Measurements from ENCODE around the gene ASIC1. TPM values are rescaled to one million over a fixed set of nuclear protein-coding genes. Genes with fewer than 3 reads are reported as not detected.
"Not testable (repeated sequence)": the region's sequence is repeated elsewhere in the genome, so short reads cannot be mapped to it uniquely, and the experiment has no call there.

The ASIC1 gene
- total and polyA plus RNA-seq, 2 donors = 2.7 to 5.4 TPM

GRCh38 chr12:50025187-50026059 lies 32.0 kb upstream of the ASIC1 start, which contains the start of gene RACGAP1:
Gene RACGAP1, minus strand, starts transcription at chr12:50025494. Its CDS starts 8,779 bp downstream, at chr12:50016715.
- Histone ChIP-seq H3K27ac (ENCODE audit: low read depth) (no peak within 1 kb of the TSS), H3K4me3 (ENCODE audit: low read depth, low read length) (peak within 1 kb of the TSS; percentile 68), H3K4me1 (ENCODE audit: insufficient read depth) (no peaks in the 10 kb centered on the region), H3K36me3 (ENCODE audit: insufficient read depth) (no peaks in the 10 kb centered on the region)
- WGBS = 5% methylated on average over 47 of the region's 47 CpGs
- peak; percentile 98 for DNase-seq (ENCODE audit: extremely low spot score)

DNA sequence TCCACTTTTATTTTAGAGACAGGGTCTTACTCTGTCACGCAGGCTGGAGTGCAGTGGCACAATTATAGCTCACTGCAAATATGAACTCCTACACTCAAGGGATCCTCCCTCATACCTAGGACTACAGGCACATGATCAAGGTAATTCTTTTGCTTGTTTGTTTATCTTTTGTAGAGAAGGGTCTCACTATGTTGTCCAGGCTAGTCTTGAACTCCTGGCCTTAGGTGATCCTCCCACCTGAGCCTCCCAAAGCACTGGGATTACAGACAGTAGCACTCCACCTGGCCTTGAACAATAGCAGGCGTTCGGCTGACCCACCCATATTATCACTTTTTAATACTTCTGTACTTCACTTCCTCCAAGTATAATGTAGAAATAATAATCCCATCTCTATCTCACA lies 30.7 kb upstream of the ASIC1 start:
- H3K27ac ChIP-seq (ENCODE audit: low read depth) = no peak overlapping the region
- DNase-seq (ENCODE audit: extremely low spot score) = no peak
- no peaks in the 10 kb centered on the region for H3K4me1 ChIP-seq (ENCODE audit: insufficient read depth)
- H3K4me3 ChIP-seq (ENCODE audit: low read depth, low read length) = no peak overlapping the region
- H3K36me3 ChIP-seq (ENCODE audit: insufficient read depth) = no peaks in the 10 kb centered on the region
- WGBS = 93% methylated on average over 3 of the region's 3 CpGs

DNA sequence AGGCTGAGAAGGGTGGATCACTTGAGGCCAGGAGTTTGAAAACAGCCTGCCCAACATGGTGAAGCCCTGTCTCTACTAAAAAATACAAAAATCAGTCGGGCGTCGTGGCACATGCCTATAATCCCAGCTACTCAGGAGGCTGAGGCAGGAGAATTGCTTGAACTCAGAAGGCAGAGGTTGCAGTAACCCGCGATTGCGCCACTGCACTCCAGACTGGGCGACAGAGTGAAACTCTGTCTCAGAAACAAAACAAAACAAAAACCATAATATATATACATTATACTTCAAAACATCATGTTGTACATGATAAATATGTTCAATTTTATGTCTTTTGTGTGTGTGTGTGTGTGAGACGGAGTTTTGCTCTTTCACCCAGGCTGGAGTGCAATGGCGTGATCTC lies 26.9 kb upstream of the ASIC1 start:
- WGBS = 89% methylated on average over 9 of the region's 9 CpGs
- H3K27ac ChIP-seq (ENCODE audit: low read depth); H3K4me1 ChIP-seq (ENCODE audit: insufficient read depth); H3K36me3 ChIP-seq (ENCODE audit: insufficient read depth); DNase-seq (ENCODE audit: extremely low spot score); H3K4me3 ChIP-seq (ENCODE audit: low read depth, low read length): not testable (repeated sequence)

GRCh38 chr12:50032515-50032853 lies 24.9 kb upstream of the ASIC1 start:
- Histone ChIP-seq H3K36me3 (ENCODE audit: insufficient read depth) (no peaks in the 10 kb centered on the region), H3K27ac (ENCODE audit: low read depth) (no peak overlapping the region), H3K4me3 (ENCODE audit: low read depth, low read length) (no peak overlapping the region), H3K4me1 (ENCODE audit: insufficient read depth) (no peaks in the 10 kb centered on the region)
- 19% methylated on average over 21 of the region's 21 CpGs for WGBS
- DNase-seq (ENCODE audit: extremely low spot score) = no peak

GRCh38 chr12:50032854-50033581 lies 24.4 kb upstream of the ASIC1 start:
- Histone ChIP-seq H3K4me3 (ENCODE audit: low read depth, low read length) (no peak overlapping the region), H3K27ac (ENCODE audit: low read depth) (no peak overlapping the region)
- DNase-seq (ENCODE audit: extremely low spot score) = no peak

GRCh38 chr12:50038336-50038735 lies 19.1 kb upstream of the ASIC1 start:
- DNase-seq (ENCODE audit: extremely low spot score) = no peak
- Histone ChIP-seq H3K27ac (ENCODE audit: low read depth) (no peak overlapping the region), H3K36me3 (ENCODE audit: insufficient read depth) (no peaks in the 10 kb centered on the region), H3K4me3 (ENCODE audit: low read depth, low read length) (no peak overlapping the region), H3K4me1 (ENCODE audit: insufficient read depth) (no peaks in the 10 kb centered on the region)
- WGBS = 91% methylated on average over 4 of the region's 4 CpGs

More at GRCh38 chr12:50032854-50033581, 24.4 kb upstream of the ASIC1 start:
- Histone ChIP-seq H3K36me3 (ENCODE audit: insufficient read depth) (no peaks in the 10 kb centered on the region), H3K4me1 (ENCODE audit: insufficient read depth) (no peaks in the 10 kb centered on the region)
- 12% methylated on average over 37 of the region's 37 CpGs for WGBS

- Histone ChIP-seq H3K4me1 (ENCODE audit: insufficient read depth) (no peaks in the 10 kb centered on the region), H3K36me3 (ENCODE audit: insufficient read depth) (no peaks in the 10 kb centered on the region), H3K27ac (ENCODE audit: low read depth) (no peak overlapping the region), H3K4me3 (ENCODE audit: low read depth, low read length) (no peak overlapping the region)
- DNase-seq (ENCODE audit: extremely low spot score) = no peak
- WGBS = 46% methylated on average over 9 of the region's 9 CpGs
Observed at GRCh38 chr12:50039151-50039835, 18.1 kb upstream of the ASIC1 start.

DNA sequence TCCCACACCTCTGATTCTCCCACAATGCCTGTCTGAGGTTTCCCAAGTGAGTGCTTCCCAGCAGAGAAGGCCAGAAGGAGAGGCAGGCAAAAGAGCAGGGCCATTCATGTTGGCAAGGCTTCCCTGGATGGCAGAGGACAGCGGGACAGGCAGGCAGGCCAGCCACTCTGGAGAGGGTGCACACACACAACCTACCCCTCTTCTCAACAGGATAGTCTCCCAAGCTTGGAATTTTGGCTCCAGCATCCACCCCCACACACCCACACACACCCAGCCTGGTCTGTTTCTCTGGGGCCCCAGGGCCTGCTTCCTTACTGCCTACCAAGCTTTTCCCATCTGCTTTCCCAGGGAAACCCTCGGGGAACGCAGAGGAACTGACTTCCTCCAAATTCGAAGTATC lies 16.7 kb upstream of the ASIC1 start:
- no peaks in the 10 kb centered on the region for H3K4me1 ChIP-seq (ENCODE audit: insufficient read depth)
- H3K4me3 ChIP-seq (ENCODE audit: low read depth, low read length) = no peak overlapping the region
- no peak overlapping the region for H3K27ac ChIP-seq (ENCODE audit: low read depth)
- 67% methylated on average over 4 of the region's 4 CpGs for WGBS
- DNase-seq (ENCODE audit: extremely low spot score) = no peak
- no peaks in the 10 kb centered on the region for H3K36me3 ChIP-seq (ENCODE audit: insufficient read depth)

DNA sequence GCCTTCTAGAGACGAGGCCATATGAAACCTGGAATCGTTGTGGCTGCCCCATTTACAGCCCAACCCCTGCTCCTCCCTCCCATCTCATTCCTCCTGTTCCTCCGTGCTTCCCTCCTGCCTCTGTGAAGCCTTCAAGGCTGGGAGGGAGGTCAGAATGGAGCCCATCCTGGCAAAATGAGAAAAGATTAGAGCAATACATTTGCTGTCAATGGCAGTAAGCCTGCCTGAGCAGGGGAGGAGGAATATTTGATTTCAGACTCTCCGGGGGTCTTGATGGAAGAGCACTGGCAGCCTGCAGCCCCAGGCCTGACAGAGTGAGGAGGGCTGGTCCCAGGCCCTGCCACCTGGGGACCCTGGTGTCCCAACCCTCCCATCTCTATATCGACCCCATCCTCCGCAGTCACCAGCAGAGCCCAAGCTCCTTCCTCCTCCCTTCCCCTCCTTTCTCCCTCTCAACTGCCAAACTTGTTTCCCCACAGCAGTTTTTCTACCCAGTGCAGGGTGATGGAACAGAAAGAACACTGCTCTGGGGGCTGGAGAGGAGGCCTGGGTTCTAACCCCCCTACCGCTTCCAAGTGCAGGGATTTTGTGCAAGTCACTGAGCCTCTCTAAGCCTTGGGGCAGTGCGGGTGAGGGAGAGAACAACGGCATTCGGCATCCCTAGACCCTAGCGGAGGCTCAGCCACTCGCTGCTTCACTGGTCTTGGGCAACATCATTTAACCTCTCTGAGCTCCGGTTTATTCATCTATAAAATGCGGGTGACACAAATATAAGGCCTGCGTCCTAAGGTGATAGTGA lies 16.1 kb upstream of the ASIC1 start:
- WGBS = 81% methylated on average over 15 of the region's 15 CpGs
- H3K4me3 ChIP-seq (ENCODE audit: low read depth, low read length) = no peak overlapping the region
- no peaks in the 10 kb centered on the region for H3K4me1 ChIP-seq (ENCODE audit: insufficient read depth)
- H3K36me3 ChIP-seq (ENCODE audit: insufficient read depth) = no peaks in the 10 kb centered on the region
- no peak overlapping the region for H3K27ac ChIP-seq (ENCODE audit: low read depth)
- DNase-seq (ENCODE audit: extremely low spot score) = no peak

GRCh38 chr12:50041962-50042361 lies 15.4 kb upstream of the ASIC1 start:
- H3K4me3 ChIP-seq (ENCODE audit: low read depth, low read length) = no peak overlapping the region
- WGBS = 87% methylated on average over 5 of the region's 5 CpGs
- no peak overlapping the region for H3K27ac ChIP-seq (ENCODE audit: low read depth)
- DNase-seq (ENCODE audit: extremely low spot score) = no peak
- H3K36me3 ChIP-seq (ENCODE audit: insufficient read depth) = no peaks in the 10 kb centered on the region
- H3K4me1 ChIP-seq (ENCODE audit: insufficient read depth) = no peaks in the 10 kb centered on the region

- Histone ChIP-seq H3K4me1 (ENCODE audit: insufficient read depth) (no peaks in the 10 kb centered on the region), H3K4me3 (ENCODE audit: low read depth, low read length) (no peak overlapping the region), H3K27ac (ENCODE audit: low read depth) (no peak overlapping the region), H3K36me3 (ENCODE audit: insufficient read depth) (no peaks in the 10 kb centered on the region)
- no peak for DNase-seq (ENCODE audit: extremely low spot score)
- WGBS = 92% methylated on average over 6 of the region's 6 CpGs
Observed at GRCh38 chr12:50042693-50043092, 14.7 kb upstream of the ASIC1 start.

GRCh38 chr12:50043308-50043707 lies 14.1 kb upstream of the ASIC1 start:
- WGBS = 91% methylated on average over 2 of the region's 2 CpGs
- Histone ChIP-seq H3K36me3 (ENCODE audit: insufficient read depth) (no peaks in the 10 kb centered on the region), H3K4me3 (ENCODE audit: low read depth, low read length) (no peak overlapping the region), H3K4me1 (ENCODE audit: insufficient read depth) (no peaks in the 10 kb centered on the region), H3K27ac (ENCODE audit: low read depth) (no peak overlapping the region)
- DNase-seq (ENCODE audit: extremely low spot score) = no peak

DNA sequence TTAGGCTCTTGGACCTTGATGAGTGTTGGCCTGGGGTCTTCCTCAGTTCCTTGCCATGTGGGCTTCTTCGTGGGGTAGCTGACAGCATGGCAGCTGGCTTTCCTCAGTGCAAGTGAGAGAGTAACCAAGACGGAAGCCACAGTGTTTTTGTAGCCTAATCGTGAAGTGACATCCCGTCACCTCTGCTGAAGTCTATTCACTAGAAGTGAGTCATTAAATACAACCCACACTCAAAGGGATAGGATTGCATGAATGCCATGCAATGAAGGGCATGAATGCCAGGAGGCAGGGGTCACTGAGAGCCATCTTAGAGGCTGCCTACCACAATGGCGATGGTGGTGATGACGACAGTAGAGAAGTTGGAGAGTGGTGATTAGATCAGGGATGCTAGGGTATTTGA lies 13.5 kb upstream of the ASIC1 start:
- H3K4me1 ChIP-seq (ENCODE audit: insufficient read depth) = no peaks in the 10 kb centered on the region
- no peak for DNase-seq (ENCODE audit: extremely low spot score)
- no peaks in the 10 kb centered on the region for H3K36me3 ChIP-seq (ENCODE audit: insufficient read depth)
- H3K4me3 ChIP-seq (ENCODE audit: low read depth, low read length) = no peak overlapping the region
- 73% methylated on average over 6 of the region's 6 CpGs for WGBS
- no peak overlapping the region for H3K27ac ChIP-seq (ENCODE audit: low read depth)

Data from urinary bladder (tissue), 4 donors.